Measurements from ENCODE around the gene MSANTD1.

The MSANTD1 gene

GRCh38 chr4:3267576-3268394, 18.8 kb downstream of the MSANTD1 start:
- DNase-seq: no peak

DNA sequence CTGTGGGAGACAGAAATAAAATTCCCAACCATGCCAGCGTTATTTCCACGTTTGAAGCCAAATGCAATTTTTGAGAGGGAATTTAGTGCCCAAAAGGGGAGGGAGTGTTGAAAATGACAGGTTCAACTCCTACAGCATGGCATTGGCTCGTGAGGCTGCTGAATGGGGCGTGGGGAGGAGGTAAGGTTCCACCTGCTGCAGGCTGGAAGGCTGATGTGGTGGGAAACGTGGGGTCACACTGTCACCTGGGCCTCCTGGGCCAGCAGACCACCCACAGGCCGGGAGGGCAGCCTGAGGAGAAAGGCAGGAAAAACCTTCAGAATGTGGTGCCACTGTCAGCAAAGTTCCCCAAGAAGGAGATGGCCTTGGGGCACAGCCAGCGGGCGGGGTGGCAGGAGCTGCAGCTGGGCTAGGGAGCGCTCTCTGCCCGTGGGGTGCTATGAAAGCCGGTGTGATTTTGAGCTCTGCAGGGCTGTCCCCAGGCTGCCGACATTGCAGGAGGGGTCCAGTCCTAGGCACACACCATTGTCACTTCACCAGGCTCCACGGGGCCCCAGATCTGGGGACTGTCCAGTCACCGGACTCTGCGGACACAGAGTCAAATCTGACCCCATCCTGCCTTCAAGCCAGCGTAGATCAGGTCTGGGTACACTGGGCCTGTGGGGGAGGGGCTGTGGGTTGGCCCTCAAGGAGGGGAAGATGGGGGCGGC, 19.6 kb downstream of the MSANTD1 start:
- DNase-seq: no peak

GRCh38 chr4:3269105-3269927, 20.4 kb downstream of the MSANTD1 start:
- DNase-seq: no peak

GRCh38 chr4:3269991-3270611, 21.1 kb downstream of the MSANTD1 start:
- no peak for DNase-seq

- no peak for DNase-seq
Measured at GRCh38 chr4:3271131-3271530, 22.2 kb downstream of the MSANTD1 start.

GRCh38 chr4:3276986-3277385, 28.0 kb downstream of the MSANTD1 start:
- DNase-seq: no peak

- DNase-seq: no peak
Measured at GRCh38 chr4:3280466-3280865, 31.5 kb downstream of the MSANTD1 start.

GRCh38 chr4:3283483-3283882, 34.5 kb downstream of the MSANTD1 start:
- no peak for DNase-seq

- DNase-seq: no peak
Measured at GRCh38 chr4:3283916-3284315, 35.0 kb downstream of the MSANTD1 start.

- DNase-seq: no peak
Measured at GRCh38 chr4:3284734-3285557, 36.0 kb downstream of the MSANTD1 start.

GRCh38 chr4:3285558-3286334, 36.8 kb downstream of the MSANTD1 start:
- no peak for DNase-seq

- no peak for DNase-seq
Measured at GRCh38 chr4:3286335-3287175, 37.6 kb downstream of the MSANTD1 start.

GRCh38 chr4:3287271-3287971, 38.5 kb downstream of the MSANTD1 start:
- no peak for DNase-seq

DNA sequence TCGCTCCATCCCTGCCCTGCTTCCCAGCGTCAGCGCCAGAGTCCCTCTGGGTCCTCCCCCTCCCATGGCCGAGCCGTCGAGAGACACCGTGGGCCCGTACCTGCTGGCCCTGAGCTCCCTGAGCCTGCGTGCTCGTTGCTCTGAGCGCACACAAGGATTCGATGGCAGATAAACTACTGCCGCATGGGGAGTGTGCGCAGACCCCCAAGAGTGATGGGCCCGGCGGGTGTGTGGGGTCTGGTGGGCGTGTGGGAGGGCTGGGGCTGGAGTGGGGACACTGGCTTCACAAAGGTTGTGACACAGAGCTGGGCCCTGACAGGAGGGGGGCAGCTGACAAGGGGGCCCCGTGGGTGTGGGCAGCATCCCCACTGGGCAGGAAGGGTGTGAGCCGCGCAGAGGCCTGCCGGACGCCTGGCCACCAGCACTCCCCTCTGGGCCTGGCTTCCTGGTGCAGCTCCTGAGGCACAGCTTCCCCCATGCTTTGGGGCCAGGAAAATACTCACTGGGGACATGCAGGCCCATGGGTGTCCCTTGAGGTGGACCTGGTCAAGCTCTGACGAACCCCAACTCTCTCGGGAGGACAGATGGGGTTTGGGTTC, 39.1 kb downstream of the MSANTD1 start:
- DNase-seq: no peak

GRCh38 chr4:3288571-3289094, 39.7 kb downstream of the MSANTD1 start:
- no peak for DNase-seq

GRCh38 chr4:3290476-3290875, 41.5 kb downstream of the MSANTD1 start:
- DNase-seq: no peak

GRCh38 chr4:3290889-3291321, 41.9 kb downstream of the MSANTD1 start:
- no peak for DNase-seq

- no peak for DNase-seq
Measured at GRCh38 chr4:3291411-3291968, 42.5 kb downstream of the MSANTD1 start.

All from activated CD4-positive, alpha-beta T cell treated with anti-CD3 and anti-CD28 coated beads, Interleukin-2, amount 50 U/mL, for 4 hours (primary cell).